Sigmoid colon (tissue), 4 donors: Measurements from ENCODE around the gene ACTR10.

Source experiments
- EP300 ChIP-seq, 4 donors: sonication (generic); formaldehyde crosslinking; IDR thresholded peaks; one replicate each; pipeline ENCODE4 v1.6.1; 2017; ENCODE audit warnings: antibody characterized with exemption in 4 of 4
- POLR2A ChIP-seq, 2 donors: fragments of 450-650 bp; IDR thresholded peaks; one replicate each; pipeline ENCODE4 v1.6.1; 2016; ENCODE audit warnings: antibody characterized with exemption in 2 of 2, mild to moderate bottlenecking in 2 of 2, moderate library complexity in 2 of 2
- POLR2AphosphoS5 ChIP-seq, 4 donors: sonication (generic); formaldehyde crosslinking; IDR thresholded peaks; one replicate each; pipeline ENCODE4 v1.6.1; 2017; ENCODE audit warnings: antibody characterized with exemption in 4 of 4
- TF ChIP-seq, protein P1 (sequence below), 4 experiments: fragments of 450-650 bp in 3 of 4; fragments of 200-600 bp in 1 of 4; IDR thresholded peaks; one replicate each; pipeline ENCODE4 v1.5.1; 2016 to 2019; ENCODE audit warnings: antibody characterized with exemption in 4 of 4, mild to moderate bottlenecking in 3 of 4, moderate library complexity in 2 of 4

DNA sequence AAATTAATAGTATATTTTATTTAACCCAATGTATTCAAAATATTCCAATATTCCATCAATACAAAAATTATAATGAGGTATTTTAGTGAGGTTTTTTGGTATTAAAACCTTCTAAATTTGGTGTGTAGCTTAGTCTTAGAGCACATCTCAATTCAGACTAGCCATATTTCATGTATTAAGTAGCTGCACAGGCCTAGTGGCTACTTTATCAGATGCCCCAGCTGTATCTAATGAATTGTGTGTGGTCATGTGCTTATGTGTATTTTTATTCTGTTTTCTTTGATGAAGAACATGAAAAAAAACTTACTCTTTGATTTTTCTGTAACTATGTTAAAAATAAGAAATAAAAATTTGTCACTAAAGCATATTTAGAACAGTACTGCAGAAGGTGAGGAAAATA lies 13.2 kb downstream of the ACTR10 start:
- TF ChIP-seq, protein P1, sequence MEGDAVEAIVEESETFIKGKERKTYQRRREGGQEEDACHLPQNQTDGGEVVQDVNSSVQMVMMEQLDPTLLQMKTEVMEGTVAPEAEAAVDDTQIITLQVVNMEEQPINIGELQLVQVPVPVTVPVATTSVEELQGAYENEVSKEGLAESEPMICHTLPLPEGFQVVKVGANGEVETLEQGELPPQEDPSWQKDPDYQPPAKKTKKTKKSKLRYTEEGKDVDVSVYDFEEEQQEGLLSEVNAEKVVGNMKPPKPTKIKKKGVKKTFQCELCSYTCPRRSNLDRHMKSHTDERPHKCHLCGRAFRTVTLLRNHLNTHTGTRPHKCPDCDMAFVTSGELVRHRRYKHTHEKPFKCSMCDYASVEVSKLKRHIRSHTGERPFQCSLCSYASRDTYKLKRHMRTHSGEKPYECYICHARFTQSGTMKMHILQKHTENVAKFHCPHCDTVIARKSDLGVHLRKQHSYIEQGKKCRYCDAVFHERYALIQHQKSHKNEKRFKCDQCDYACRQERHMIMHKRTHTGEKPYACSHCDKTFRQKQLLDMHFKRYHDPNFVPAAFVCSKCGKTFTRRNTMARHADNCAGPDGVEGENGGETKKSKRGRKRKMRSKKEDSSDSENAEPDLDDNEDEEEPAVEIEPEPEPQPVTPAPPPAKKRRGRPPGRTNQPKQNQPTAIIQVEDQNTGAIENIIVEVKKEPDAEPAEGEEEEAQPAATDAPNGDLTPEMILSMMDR (IDR thresholded peaks at IDR 0.05), result no peak
- TF ChIP-seq POLR2A (IDR thresholded peaks at IDR 0.05), result no peak
- no peak for TF ChIP-seq POLR2AphosphoS5 (IDR thresholded peaks at IDR 0.05)
- no peak for TF ChIP-seq EP300 (IDR thresholded peaks at IDR 0.05)
